GM12872 (cell line): ENCODE results near the gene KCTD18.

Experiments
- CTCF ChIP-seq: IDR thresholded peaks from 3 replicates; pipeline ENCODE4 v1.5.1; 2011; ENCODE audit warnings: low read depth, mild to moderate bottlenecking, low read length, moderate library complexity; ENCODE audit not compliant: insufficient read depth

The KCTD18 gene

GRCh38 chr2:200525551-200525881 lies 15.6 kb upstream of the KCTD18 start:
- no peak for TF ChIP-seq CTCF

GRCh38 chr2:200525066-200525465 lies 15.2 kb upstream of the KCTD18 start:
- TF ChIP-seq CTCF: no peak

GRCh38 chr2:200523604-200524003 lies 13.7 kb upstream of the KCTD18 start:
- TF ChIP-seq CTCF: no peak

- TF ChIP-seq CTCF: no peak
These were observed 13.3 kb upstream of the KCTD18 start for GRCh38 chr2:200523158-200523557.

- no peak for TF ChIP-seq CTCF
These were observed 5.3 kb upstream of the KCTD18 start for GRCh38 chr2:200515155-200515554.

GRCh38 chr2:200509235-200509611 lies 645 bp downstream of the KCTD18 start:
- TF ChIP-seq CTCF: no peak

- TF ChIP-seq CTCF: no peak
These were observed 2.7 kb downstream of the KCTD18 start for GRCh38 chr2:200507179-200507578.

- no peak for TF ChIP-seq CTCF
These were observed 3.2 kb downstream of the KCTD18 start for GRCh38 chr2:200506679-200507078.
